WTC11 (cell line): ENCODE measurements around the gene C2orf72.

Experiments used
- ESRRA ChIP-seq: sonication (generic); formaldehyde crosslinking; IDR thresholded peaks from 2 replicates; pipeline ENCODE4 v1.8.1; 2022; ENCODE audit warnings: mild to moderate bottlenecking, missing genetic modification reagents, borderline replicate concordance
- KAT7 ChIP-seq: sonication (generic); formaldehyde crosslinking; IDR thresholded peaks from 2 replicates; pipeline ENCODE4 v1.8.1; 2023; ENCODE audit warnings: missing genetic modification reagents, mild to moderate bottlenecking, borderline replicate concordance
- MXD4 ChIP-seq: fragments of 250-450 bp; sonication (Bioruptor Pico); IDR thresholded peaks from 2 replicates; pipeline ENCODE4 v1.8.0; 2021; ENCODE audit warnings: mild to moderate bottlenecking, moderate library complexity, borderline replicate concordance
- TF ChIP-seq, protein P1 (sequence below): sonication (generic); formaldehyde crosslinking; IDR thresholded peaks from 2 replicates; pipeline ENCODE4 v1.8.1; 2023; ENCODE audit warnings: mild to moderate bottlenecking, missing genetic modification reagents
- TF ChIP-seq, protein P2 (sequence below): fragments of 200-600 bp; IDR thresholded peaks from 2 replicates; pipeline ENCODE4 v1.8.0; 2022; ENCODE audit warnings: antibody characterized with exemption

DNA sequence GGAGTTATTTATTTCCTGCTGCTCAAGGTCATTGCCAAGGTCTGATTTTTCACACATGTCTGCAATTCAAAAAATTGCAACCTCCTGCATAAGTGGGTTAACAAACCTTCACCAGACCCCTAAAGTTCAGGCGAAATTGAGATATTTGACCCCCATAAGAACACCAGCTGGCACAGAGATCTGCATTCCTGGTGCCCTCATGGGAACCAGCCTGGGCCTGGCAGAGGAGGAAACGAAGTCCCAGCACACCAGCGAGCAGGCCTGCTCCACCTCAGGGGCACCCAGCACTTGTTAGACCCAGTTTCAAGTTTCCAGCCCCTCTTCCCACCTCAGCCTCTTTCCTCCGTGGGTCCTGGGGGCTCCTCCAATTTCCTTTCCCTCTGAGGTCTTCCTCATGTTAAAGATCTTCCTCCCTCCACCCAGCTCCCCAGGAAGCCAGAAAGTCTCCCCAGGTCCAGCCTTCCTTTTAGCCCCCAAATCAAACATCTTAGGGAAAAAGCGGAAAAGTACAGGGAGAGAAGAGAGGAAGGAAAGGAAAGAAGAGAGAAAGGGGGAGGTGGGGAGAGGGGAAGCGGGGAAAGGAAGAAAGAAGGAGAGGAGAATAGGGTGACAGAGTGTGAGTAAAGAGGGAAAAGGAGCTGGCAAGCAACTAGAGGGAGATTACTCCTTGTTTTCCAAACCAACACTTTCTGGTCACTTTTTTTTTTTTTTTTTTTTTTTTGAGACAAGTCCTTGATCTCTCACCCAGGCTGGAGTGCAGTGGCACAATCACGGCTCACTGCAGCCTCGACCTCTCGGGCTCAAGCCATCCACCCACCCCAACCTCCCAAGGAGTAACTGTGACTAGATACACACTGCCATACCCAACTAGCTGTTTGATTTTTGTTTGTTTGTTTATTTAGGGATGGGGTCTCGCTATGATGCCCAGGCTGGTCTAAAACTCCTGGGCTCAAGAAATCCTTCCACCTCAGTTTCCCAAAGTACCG, 3.9 kb upstream of the C2orf72 start:
- TF ChIP-seq, protein P1, sequence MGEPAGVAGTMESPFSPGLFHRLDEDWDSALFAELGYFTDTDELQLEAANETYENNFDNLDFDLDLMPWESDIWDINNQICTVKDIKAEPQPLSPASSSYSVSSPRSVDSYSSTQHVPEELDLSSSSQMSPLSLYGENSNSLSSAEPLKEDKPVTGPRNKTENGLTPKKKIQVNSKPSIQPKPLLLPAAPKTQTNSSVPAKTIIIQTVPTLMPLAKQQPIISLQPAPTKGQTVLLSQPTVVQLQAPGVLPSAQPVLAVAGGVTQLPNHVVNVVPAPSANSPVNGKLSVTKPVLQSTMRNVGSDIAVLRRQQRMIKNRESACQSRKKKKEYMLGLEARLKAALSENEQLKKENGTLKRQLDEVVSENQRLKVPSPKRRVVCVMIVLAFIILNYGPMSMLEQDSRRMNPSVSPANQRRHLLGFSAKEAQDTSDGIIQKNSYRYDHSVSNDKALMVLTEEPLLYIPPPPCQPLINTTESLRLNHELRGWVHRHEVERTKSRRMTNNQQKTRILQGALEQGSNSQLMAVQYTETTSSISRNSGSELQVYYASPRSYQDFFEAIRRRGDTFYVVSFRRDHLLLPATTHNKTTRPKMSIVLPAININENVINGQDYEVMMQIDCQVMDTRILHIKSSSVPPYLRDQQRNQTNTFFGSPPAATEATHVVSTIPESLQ (CRISPR knock-in tag) = no peak
- TF ChIP-seq ESRRA (CRISPR knock-in tag) = no peak
- no peak for TF ChIP-seq MXD4
- TF ChIP-seq, protein P2, sequence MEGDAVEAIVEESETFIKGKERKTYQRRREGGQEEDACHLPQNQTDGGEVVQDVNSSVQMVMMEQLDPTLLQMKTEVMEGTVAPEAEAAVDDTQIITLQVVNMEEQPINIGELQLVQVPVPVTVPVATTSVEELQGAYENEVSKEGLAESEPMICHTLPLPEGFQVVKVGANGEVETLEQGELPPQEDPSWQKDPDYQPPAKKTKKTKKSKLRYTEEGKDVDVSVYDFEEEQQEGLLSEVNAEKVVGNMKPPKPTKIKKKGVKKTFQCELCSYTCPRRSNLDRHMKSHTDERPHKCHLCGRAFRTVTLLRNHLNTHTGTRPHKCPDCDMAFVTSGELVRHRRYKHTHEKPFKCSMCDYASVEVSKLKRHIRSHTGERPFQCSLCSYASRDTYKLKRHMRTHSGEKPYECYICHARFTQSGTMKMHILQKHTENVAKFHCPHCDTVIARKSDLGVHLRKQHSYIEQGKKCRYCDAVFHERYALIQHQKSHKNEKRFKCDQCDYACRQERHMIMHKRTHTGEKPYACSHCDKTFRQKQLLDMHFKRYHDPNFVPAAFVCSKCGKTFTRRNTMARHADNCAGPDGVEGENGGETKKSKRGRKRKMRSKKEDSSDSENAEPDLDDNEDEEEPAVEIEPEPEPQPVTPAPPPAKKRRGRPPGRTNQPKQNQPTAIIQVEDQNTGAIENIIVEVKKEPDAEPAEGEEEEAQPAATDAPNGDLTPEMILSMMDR = no peak
- no peak for TF ChIP-seq KAT7
